GM18505 (cell line): Measurements from ENCODE around the gene APOL4.
"Not testable (repeated sequence)": the region's sequence is repeated elsewhere in the genome, so short reads cannot be mapped to it uniquely, and the experiment has no call there.

Source experiments
- ATAC-seq: cut with Tn5 transposase; IDR thresholded peaks from one replicate; pipeline ENCODE4 v1.9.1; 2021; ENCODE audit not compliant: unreplicated experiment
- POLR2A ChIP-seq: IDR thresholded peaks from 4 replicates; pipeline ENCODE4 v1.6.1; 2011; ENCODE audit warnings: borderline replicate concordance; ENCODE audit not compliant: insufficient read depth, insufficient read length; ENCODE audit errors: extremely low read depth

The APOL4 gene

DNA sequence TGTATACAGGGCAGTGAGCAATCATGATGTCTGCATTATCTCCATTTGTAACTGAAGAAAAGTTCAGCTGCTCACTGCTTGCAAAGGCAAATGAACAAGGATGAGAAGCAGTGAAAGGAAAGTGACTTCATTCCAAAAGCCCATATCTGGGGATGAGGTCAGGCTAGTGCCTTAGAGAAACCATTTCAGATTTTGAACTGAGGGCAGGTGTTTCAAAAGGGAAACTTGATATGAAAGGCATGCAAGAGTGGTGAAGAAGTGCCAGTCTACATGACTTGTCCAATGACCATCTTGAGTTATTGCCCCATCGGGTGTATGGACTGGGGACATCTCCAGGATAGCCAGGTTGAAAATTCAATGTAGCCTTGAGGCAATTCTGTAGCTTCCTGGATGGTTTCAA, 7.3 kb upstream of the APOL4 start:
- no peak for TF ChIP-seq POLR2A
- no peak for ATAC-seq

- TF ChIP-seq POLR2A, result no peak
- ATAC-seq, result no peak
Observed at GRCh38 chr22:36208162-36208765, 6.7 kb upstream of the APOL4 start.

GRCh38 chr22:36206255-36206654, 4.6 kb upstream of the APOL4 start:
- TF ChIP-seq POLR2A, result no peak

DNA sequence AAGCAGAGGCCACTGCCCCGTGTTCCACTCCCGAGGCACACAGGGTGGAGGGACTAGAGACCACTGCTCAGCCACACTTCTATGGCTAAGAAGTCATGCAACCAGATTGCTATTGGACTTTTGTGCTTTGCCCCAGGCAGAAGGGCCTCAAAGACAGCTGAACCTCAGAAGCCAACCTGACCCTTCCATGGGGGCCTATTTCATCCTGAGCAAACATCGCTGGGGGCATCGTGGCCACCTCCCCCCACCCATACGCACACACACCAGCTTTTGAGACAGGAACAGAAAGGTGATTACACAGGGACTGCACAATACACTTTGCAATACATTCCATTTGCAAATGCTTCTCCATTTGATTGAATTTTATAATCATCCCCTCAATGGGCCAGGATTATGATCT, 4.0 kb upstream of the APOL4 start:
- not testable (repeated sequence) for ATAC-seq

More at GRCh38 chr22:36206255-36206654, 4.6 kb upstream of the APOL4 start:
- no peak for ATAC-seq

- TF ChIP-seq POLR2A, result no peak
Observed at GRCh38 chr22:36204632-36205015, 3.0 kb upstream of the APOL4 start.

GRCh38 chr22:36204001-36204631, 2.5 kb upstream of the APOL4 start:
- TF ChIP-seq POLR2A, result no peak
- ATAC-seq, result no peak

More at GRCh38 chr22:36204632-36205015, 3.0 kb upstream of the APOL4 start:
- ATAC-seq, result no peak

DNA sequence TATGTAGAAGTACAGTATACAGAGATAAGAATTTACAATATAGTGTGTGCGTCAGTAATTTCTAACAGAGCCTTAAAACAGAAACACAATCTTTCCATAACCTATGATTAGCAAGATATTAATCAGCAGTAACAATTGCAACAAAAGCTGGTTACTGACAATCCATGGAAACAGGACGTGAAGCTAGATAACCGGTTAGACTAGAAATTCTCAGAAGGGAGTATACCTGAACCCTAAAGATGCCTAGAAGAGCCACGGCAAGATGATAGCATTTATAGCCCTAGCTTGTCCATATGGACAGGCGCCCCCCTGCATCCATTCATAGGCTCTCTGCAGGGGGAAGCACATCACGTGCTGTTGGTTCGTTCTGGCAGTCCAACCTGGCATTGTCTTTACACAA, 1.8 kb upstream of the APOL4 start:
- ATAC-seq, result not testable (repeated sequence)

- ATAC-seq, result not testable (repeated sequence)
Observed at GRCh38 chr22:36202906-36203305, 1.3 kb upstream of the APOL4 start.

- not testable (repeated sequence) for ATAC-seq
Observed at GRCh38 chr22:36201025-36201424, 584 bp downstream of the APOL4 start.

DNA sequence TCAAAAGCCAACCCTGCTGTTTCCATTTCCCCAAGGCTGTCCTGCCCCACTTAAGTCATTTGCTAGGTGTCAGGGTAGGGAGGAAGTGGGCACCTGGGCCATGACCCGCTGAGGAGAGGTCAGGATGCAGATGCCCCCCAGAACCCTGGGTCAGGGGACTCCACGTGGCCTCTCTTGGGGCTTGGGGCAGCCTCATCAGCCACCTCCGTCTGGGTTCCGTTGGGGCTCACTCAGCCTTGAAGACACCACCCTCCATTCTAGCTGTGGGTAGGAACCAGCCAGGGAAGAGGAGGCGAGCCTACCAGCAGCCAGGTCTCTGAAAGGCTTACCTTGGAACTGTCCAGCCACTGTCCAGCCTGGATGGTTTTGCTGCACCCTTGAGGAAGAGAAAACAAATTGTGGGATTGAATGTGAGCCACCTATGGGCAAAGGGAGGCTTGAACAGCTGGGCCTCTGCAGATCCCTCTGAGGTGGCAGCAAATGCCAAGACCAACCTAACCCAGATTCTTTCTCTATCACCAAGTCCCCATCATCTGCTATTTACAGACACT, 2.5 kb downstream of the APOL4 start:
- ATAC-seq, result no peak
- no peak for TF ChIP-seq POLR2A

GRCh38 chr22:36198536-36198935, 3.1 kb downstream of the APOL4 start:
- TF ChIP-seq POLR2A, result no peak
- ATAC-seq, result no peak

GRCh38 chr22:36197514-36198146, 4.0 kb downstream of the APOL4 start:
- no peak for TF ChIP-seq POLR2A
- ATAC-seq, result no peak

GRCh38 chr22:36197065-36197440, 4.6 kb downstream of the APOL4 start:
- no peak for ATAC-seq
- TF ChIP-seq POLR2A, result no peak

- no peak for ATAC-seq
Observed at GRCh38 chr22:36196254-36197064, 5.2 kb downstream of the APOL4 start.

More at GRCh38 chr22:36196254-36197064, 5.2 kb downstream of the APOL4 start:
- TF ChIP-seq POLR2A, result no peak
